ENCODE results near the gene HNRNPK.

HNRNPK gene

DNA sequence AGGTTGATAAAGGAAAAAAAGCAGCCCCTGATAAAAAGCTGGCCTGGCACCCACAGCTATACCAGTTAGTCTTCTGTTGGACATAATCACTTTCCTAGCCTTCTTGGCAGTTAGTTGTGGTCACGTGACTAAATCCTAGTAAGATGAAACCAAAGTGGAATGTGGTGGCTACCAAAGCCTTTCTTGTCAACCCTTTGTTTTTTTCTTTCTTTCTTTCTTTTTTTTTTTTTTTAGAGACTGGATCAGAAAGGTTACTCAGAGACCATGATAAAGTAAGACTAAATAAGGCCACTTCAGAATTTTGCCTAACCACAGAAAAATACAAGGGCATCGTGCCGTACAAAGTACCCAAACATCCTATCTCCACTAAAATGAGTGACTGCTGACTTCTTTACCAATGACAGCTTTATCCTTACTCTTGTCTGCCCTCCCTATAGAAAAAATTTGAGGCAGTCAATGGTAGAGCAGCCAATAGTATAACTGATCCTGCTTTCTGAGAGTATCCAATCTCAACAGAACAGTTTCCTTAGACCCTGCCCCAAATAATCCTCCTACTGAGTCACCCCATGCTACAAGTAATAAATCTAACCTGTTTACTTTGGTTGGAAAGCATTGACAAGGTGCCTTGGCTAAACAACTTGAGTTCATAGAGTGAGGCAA, 44.6 kb downstream of the HNRNPK start:
- TF ChIP-seq FOXP2 (optimal IDR thresholded peaks at IDR 0.05; ENCODE audit: borderline replicate concordance, extremely low read depth, extremely low read length, insufficient read depth) (no peak), POLR2AphosphoS5 (IDR thresholded peaks at IDR 0.05; ENCODE audit: low read depth, low read length) (no peak), TAF1 (IDR thresholded peaks at IDR 0.05; ENCODE audit: borderline replicate concordance, insufficient read depth, low read length) (no peak)

DNA sequence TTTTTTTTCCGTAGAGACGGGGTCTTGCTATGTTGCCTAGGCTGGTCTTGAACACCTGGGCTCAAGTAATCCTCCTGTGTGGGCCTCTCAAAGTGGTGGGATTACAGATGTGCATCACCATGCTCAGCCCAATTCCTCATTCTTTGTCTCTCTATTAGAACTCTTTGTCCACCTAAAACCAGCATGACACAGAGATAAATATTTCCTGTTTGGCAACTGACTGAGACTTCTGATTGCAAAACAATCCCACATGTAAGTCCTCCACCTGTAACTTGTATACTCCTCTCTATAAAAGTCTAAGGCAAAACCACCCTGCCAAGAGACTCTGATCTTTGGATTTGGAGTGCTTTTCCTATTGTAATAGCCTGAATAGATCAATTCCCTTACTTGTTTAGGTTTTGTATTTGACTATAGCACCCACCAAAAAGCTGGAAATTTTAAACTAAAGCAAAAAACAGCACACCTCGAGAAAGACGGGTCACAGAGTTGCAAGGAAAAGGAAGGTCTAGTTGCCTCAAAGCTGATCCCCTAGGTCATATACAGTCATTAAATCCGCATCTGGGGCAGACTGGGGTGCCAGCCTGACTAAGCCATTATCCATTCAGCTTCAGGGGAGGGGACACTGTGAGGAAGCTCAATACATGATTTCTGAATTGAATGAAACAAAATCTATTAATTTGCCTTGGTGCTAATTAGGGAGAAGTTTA, 45.3 kb downstream of the HNRNPK start:
- TF ChIP-seq TAF1 (IDR thresholded peaks at IDR 0.05; ENCODE audit: borderline replicate concordance, insufficient read depth, low read length) (no peak), SIN3A (IDR thresholded peaks at IDR 0.05; ENCODE audit: borderline replicate concordance, insufficient read depth, low read length) (no peak), FOXP2 (optimal IDR thresholded peaks at IDR 0.05; ENCODE audit: borderline replicate concordance, extremely low read depth, extremely low read length, insufficient read depth) (no peak), POLR2AphosphoS5 (IDR thresholded peaks at IDR 0.05; ENCODE audit: low read depth, low read length) (no peak)
- TF ChIP-seq, protein P1, sequence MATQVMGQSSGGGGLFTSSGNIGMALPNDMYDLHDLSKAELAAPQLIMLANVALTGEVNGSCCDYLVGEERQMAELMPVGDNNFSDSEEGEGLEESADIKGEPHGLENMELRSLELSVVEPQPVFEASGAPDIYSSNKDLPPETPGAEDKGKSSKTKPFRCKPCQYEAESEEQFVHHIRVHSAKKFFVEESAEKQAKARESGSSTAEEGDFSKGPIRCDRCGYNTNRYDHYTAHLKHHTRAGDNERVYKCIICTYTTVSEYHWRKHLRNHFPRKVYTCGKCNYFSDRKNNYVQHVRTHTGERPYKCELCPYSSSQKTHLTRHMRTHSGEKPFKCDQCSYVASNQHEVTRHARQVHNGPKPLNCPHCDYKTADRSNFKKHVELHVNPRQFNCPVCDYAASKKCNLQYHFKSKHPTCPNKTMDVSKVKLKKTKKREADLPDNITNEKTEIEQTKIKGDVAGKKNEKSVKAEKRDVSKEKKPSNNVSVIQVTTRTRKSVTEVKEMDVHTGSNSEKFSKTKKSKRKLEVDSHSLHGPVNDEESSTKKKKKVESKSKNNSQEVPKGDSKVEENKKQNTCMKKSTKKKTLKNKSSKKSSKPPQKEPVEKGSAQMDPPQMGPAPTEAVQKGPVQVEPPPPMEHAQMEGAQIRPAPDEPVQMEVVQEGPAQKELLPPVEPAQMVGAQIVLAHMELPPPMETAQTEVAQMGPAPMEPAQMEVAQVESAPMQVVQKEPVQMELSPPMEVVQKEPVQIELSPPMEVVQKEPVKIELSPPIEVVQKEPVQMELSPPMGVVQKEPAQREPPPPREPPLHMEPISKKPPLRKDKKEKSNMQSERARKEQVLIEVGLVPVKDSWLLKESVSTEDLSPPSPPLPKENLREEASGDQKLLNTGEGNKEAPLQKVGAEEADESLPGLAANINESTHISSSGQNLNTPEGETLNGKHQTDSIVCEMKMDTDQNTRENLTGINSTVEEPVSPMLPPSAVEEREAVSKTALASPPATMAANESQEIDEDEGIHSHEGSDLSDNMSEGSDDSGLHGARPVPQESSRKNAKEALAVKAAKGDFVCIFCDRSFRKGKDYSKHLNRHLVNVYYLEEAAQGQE (IDR thresholded peaks at IDR 0.05; ENCODE audit: insufficient read depth in 1 of 2, low read depth in 2 of 2, low read length in 2 of 2): no peak

DNA sequence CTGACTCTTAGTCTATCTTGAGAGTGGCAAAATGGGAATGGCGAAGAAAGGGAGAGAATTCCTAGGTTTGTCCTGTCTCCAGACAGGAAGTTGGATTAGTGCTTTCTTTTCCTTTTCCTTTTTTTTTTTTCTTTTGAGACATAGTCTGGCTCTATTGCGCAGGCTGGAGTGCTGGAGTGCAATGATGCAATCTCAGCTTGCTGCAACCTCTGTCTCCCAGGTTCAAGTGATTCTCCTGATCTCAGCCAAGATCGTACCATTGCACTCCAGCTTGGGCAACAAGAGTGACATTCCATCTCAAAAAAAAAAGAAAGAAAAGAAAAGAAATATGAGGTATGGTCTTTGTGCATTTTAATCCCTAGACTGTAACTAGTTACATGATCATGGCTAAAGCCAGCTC, 46.2 kb downstream of the HNRNPK start:
- TF ChIP-seq, protein P1 (IDR thresholded peaks at IDR 0.05; ENCODE audit: insufficient read depth in 1 of 2, low read depth in 2 of 2, low read length in 2 of 2): no peak
- TF ChIP-seq FOXP2 (optimal IDR thresholded peaks at IDR 0.05; ENCODE audit: borderline replicate concordance, extremely low read depth, extremely low read length, insufficient read depth) (no peak), SIN3A (IDR thresholded peaks at IDR 0.05; ENCODE audit: borderline replicate concordance, insufficient read depth, low read length) (no peak), TAF1 (IDR thresholded peaks at IDR 0.05; ENCODE audit: borderline replicate concordance, insufficient read depth, low read length) (no peak), POLR2AphosphoS5 (IDR thresholded peaks at IDR 0.05; ENCODE audit: low read depth, low read length) (no peak)

DNA sequence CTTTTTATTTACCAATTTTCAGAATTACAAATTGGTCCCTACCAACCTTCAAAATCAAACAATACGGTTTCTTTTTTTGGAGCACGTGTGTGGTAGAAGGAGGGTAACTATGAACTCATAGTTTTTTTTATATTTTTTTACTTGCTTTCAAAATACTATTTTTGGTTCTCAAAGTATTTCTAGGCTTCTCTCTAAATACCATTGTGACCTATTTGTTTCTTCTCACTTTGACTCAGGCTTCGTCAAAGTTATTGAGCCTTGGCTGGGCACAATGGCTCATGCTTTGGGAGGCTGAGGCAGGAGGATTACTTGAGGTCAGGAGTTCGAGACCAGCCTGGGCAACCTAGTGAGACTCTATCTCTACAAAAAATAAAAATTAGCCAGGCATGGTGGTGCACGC, 47.2 kb downstream of the HNRNPK start:
- TF ChIP-seq POLR2AphosphoS5 (IDR thresholded peaks at IDR 0.05; ENCODE audit: low read depth, low read length): no peak
- no peak for TF ChIP-seq FOXP2 (optimal IDR thresholded peaks at IDR 0.05; ENCODE audit: borderline replicate concordance, extremely low read depth, extremely low read length, insufficient read depth)
- TF ChIP-seq, protein P1 (IDR thresholded peaks at IDR 0.05; ENCODE audit: insufficient read depth in 1 of 2, low read depth in 2 of 2, low read length in 2 of 2): no peak
- no peak for TF ChIP-seq TAF1 (IDR thresholded peaks at IDR 0.05; ENCODE audit: borderline replicate concordance, insufficient read depth, low read length)

DNA sequence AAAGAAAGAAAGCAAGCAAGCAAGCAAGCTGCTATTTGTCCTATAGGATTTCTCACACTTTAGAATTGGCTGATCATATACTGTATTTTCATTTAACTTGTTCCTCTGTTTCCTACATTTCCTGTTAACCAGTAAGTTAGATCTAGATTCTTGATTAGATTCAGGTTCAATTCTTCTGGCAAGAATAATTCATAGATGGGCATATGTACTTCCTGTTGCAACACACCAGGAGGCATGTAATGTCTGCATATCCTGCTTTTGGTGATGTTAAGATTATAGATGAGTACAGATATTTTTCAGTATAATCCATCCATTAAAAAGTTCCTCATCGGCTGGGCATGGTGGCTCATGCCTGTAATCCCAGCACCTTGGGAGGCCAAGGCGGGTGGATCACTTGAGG, 48.0 kb downstream of the HNRNPK start:
- TF ChIP-seq, protein P1 (IDR thresholded peaks at IDR 0.05; ENCODE audit: insufficient read depth in 1 of 2, low read depth in 2 of 2, low read length in 2 of 2): no peak
- TF ChIP-seq TAF1 (IDR thresholded peaks at IDR 0.05; ENCODE audit: borderline replicate concordance, insufficient read depth, low read length) (no peak), FOXP2 (optimal IDR thresholded peaks at IDR 0.05; ENCODE audit: borderline replicate concordance, extremely low read depth, extremely low read length, insufficient read depth) (no peak), SIN3A (IDR thresholded peaks at IDR 0.05; ENCODE audit: borderline replicate concordance, insufficient read depth, low read length) (no peak), POLR2AphosphoS5 (IDR thresholded peaks at IDR 0.05; ENCODE audit: low read depth, low read length) (no peak)

Data from PFSK-1 (cell line).